Fibroblast of pulmonary artery (primary cell): ENCODE measurements around the gene HIVEP3.

Source experiments
- DNase-seq: peaks from one replicate; pipeline ENCODE4 v3.0.0-alpha.2; 2010; ENCODE audit warnings: low read depth
- H3K4me3 ChIP-seq: replicated peaks from 2 replicates; pipeline ENCODE4 v1.5.1; 2011; ENCODE audit warnings: low read depth, mild to moderate bottlenecking, control low read depth, low read length, moderate library complexity
- TF ChIP-seq, protein P1 (sequence below): IDR thresholded peaks from 2 replicates; pipeline ENCODE4 v1.5.1; 2011; ENCODE audit warnings: mild to moderate bottlenecking, control low read depth, low read length, inconsistent platforms; ENCODE audit errors: missing control alignments

Gene HIVEP3

DNA sequence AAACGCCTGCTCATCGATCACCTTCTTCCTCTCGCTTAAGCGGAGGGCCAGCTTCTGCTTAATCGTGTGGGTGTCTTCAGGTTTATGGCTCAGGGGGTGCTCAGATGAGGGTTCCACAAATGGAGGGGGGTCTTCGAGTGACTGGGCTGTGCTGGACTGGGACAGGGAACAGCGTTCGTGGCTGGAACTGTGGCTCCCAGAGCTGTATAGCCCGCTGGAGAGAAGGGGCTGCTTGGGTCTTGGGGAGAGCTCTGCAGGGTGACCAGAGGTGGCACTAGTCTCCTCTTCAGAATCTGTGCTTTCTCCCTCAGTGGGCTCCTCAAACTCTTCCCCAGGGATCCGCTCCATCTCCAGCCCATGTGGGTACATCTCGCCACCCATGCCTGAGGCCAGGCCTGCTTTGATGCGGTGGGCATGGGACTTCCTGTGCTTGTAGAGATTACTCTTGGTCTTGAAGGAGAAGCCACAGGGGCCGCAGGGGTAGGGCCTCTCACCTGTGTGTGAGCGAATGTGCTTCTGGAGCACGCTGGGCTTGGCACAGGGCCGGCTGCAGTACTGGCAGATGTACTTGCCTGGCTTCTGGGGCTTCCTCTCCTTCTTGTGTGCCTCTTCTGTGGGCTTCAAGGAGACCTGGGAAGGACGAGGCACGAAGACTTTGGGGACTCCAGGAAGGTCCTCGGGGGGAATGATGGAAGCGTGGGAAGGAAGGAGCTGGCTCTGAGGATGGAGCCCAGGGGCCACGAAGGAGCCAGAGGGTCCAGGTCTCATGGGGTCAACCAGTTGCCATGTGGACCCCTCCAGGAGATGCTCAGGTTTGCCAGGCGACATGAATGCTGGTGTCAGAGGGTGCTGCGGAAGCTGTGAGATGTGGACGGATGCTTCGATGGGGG, 334.8 kb downstream of the HIVEP3 start:
- no peak overlapping the region for H3K4me3 ChIP-seq
- DNase-seq, result no peak
- TF ChIP-seq, protein P1, sequence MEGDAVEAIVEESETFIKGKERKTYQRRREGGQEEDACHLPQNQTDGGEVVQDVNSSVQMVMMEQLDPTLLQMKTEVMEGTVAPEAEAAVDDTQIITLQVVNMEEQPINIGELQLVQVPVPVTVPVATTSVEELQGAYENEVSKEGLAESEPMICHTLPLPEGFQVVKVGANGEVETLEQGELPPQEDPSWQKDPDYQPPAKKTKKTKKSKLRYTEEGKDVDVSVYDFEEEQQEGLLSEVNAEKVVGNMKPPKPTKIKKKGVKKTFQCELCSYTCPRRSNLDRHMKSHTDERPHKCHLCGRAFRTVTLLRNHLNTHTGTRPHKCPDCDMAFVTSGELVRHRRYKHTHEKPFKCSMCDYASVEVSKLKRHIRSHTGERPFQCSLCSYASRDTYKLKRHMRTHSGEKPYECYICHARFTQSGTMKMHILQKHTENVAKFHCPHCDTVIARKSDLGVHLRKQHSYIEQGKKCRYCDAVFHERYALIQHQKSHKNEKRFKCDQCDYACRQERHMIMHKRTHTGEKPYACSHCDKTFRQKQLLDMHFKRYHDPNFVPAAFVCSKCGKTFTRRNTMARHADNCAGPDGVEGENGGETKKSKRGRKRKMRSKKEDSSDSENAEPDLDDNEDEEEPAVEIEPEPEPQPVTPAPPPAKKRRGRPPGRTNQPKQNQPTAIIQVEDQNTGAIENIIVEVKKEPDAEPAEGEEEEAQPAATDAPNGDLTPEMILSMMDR, result no peak

DNA sequence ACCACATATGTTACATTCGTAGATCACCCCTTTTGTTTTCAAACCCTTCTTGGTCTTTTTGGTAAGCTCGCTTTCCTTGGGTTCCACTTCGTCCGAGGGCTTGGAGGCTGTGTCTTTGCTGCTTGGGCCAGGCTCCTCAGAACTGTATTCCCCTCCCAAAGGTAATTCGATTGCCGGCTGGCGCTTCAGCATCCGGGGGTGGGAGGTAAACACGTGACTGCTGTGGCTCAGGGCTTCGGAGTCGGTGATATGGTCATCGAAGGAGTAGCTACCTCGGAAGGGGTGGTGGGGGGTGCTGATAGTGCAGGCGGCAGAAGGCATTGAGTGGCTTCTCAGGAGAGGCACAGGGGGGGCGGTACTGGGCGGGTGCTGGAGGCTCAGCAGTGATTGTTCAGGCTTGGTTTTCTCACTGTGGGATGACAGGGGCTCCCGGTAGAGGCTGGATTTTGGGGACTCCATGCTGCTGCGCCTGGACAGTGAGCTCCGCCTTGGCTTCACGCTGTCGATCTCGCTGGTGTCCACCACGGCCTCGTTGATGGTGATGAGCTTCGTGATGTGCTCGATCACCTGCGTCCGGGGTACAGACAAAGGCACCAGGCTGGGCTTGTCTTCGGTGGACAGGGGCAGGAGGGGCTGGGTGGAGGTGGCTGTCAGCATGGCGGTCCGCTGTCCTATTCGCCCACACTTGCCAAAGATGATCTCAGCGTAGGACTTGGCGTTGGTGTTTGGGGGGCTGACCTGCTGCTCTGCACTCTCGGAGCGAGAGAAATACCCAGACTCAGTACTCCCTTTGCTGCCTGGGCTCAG, 335.7 kb downstream of the HIVEP3 start:
- DNase-seq, result no peak
- TF ChIP-seq, protein P1, result no peak
- no peak overlapping the region for H3K4me3 ChIP-seq

DNA sequence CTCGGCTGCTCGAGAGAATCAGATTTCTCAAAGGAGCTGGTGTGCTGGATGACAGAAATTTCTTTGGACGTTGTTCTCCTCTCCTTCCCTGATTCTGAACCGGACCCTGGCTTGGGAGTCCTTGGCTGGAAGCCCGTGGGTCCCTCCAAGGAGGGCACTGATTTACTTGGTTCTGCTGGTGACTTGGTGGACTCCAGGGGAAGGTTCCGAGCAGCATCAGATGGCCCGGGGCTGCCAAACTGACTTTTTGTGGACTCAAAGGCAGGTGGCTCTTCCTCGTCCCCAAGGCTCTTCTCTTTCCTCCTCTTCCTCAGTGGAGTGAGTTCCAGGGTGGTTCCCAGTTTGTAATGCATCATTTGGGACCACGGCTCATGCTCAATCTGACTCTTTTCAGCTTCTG, 336.4 kb downstream of the HIVEP3 start:
- TF ChIP-seq, protein P1, result no peak
- no peak overlapping the region for H3K4me3 ChIP-seq
- no peak for DNase-seq

DNA sequence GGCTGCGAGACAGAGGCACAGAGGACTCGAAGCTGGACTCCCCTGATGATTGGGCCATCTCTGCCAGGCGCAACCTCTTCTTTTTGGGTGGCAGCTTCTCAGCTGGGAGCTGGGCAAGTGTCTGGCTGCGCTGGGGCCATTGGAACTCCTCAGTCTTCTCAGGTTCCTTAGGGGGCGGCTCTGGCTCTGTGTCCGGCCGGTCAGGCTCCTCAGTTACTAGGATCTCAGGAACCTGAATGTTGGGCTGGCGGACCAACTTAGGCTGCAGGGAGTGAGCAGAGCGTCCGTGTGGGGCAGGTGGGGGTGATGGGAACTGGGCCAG, 336.8 kb downstream of the HIVEP3 start:
- no peak overlapping the region for H3K4me3 ChIP-seq
- TF ChIP-seq, protein P1, result no peak
- no peak for DNase-seq

DNA sequence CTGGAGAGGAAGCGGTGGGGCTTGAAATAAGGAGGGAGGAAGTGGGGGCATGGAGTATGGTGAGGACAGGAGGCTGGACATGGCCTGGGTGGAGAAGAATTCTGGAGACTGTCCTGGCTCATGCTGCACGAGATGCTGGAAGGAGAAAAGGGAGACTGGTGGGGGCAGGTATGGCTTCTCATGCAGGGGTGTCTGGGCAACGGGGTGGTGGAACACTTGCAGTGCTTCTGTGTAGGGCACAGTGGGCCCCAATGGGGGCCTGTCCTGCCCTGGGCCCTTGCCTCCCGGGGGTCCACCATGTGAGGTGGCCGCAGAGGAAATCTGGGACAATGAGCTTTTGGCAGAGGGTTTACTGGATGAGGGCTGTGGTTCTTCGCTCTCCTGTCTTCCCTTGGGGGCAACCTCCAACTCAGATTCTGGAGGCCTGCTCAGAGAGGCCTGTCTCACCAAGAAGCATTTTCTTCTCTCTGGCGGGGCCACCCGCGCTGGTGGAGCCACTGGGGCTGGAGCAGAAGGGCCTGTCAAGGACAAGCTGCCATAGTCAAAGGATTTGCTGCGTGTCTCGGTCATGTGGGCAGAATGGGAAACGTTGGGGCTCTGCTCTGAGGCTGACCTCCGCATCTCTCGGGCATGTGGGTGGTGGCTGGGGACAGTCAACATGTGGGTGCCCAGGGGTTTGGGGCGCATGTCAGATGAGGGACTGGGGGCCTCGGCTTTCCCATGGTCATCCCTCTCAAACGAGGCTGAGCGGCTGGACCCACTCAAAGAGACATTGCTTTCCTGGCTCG, 337.3 kb downstream of the HIVEP3 start:
- DNase-seq, result no peak
- H3K4me3 ChIP-seq, result no peak overlapping the region
- TF ChIP-seq, protein P1, result no peak

DNA sequence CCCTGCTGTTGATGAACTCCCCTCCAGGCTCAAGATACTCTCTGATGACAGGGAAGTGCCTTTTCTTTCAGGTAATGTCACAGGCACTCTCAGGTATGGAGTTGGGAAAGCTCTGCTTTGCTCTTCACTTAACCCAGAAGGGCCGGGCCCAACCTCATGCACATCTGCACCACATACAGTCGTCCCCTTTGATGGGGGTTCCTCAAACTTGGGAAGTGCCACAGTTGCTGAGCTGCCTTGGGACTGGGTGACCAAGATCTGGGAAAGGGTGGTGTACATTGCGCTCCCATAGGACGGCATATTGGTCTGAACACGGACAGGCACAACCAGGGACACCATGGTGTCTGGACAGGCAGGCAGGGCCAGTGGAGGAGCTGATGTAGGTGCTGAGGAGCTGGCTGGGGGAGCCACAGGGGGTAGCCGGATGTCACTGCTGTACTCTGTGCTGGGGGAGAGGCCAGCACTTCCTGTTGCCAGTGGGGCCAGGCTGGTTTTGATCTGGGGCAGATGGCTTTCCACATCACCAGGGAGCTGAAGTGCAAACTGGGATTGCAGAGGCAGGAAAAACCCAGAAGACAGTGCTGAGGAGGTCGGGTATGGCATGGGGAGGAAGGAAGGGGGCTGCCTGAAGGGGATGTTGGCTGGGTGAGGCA, 338.1 kb downstream of the HIVEP3 start:
- no peak for DNase-seq
- TF ChIP-seq, protein P1, result no peak
- H3K4me3 ChIP-seq, result no peak overlapping the region
